H9 (cell line): ENCODE results near the gene JMJD1C. TPM values are rescaled to one million over a fixed set of nuclear protein-coding genes. Genes with fewer than 3 reads are reported as not detected.

Experiments used
- DNase-seq: peaks from one replicate; pipeline ENCODE4 v3.0.0-alpha.2; 2017
- H2AFZ ChIP-seq: one replicate; pipeline ENCODE4 v1.6.1; 2013; ENCODE audit warnings: mild to moderate bottlenecking, low read length, control low read depth, moderate library complexity
- H2AK5ac ChIP-seq: 2 replicates; pipeline ENCODE4 v1.6.1; 2013; ENCODE audit warnings: low read length, control low read depth, mixed read lengths; ENCODE audit not compliant: insufficient read length
- H2BK120ac ChIP-seq: one replicate; pipeline ENCODE4 v1.6.1; 2013; ENCODE audit warnings: low read depth, mild to moderate bottlenecking, low read length, control low read depth, inconsistent platforms; ENCODE audit not compliant: poor library complexity, severe bottlenecking
- H2BK12ac ChIP-seq: 2 replicates; pipeline ENCODE4 v1.6.1; 2013; ENCODE audit warnings: low read length, control low read depth, mixed read lengths, low read depth; ENCODE audit not compliant: insufficient read length
- H2BK15ac ChIP-seq: 2 replicates; pipeline ENCODE4 v1.6.1; 2013; ENCODE audit warnings: low read depth, low read length, control low read depth
- H2BK20ac ChIP-seq: one replicate; pipeline ENCODE4 v1.6.1; 2013; ENCODE audit warnings: low read depth, mild to moderate bottlenecking, low read length, control low read depth, inconsistent platforms; ENCODE audit not compliant: poor library complexity, severe bottlenecking
- H2BK5ac ChIP-seq: 2 replicates; pipeline ENCODE4 v1.6.1; 2013; ENCODE audit warnings: low read length, control low read depth, mixed read lengths; ENCODE audit not compliant: insufficient read length
- H3K14ac ChIP-seq: 2 replicates; pipeline ENCODE4 v1.6.1; 2013; ENCODE audit warnings: low read length, control low read depth; ENCODE audit not compliant: insufficient read depth
- H3K18ac ChIP-seq: 2 replicates; pipeline ENCODE4 v1.6.1; 2013; ENCODE audit warnings: low read depth, mild to moderate bottlenecking, mixed read lengths, low read length, control low read depth; ENCODE audit not compliant: insufficient read length
- H3K23ac ChIP-seq: 2 replicates; pipeline ENCODE4 v1.6.1; 2013; ENCODE audit warnings: low read length, control low read depth, mixed read lengths, low read depth; ENCODE audit not compliant: insufficient read length
- H3K23me2 ChIP-seq: 2 replicates; pipeline ENCODE4 v1.6.1; 2013; ENCODE audit warnings: low read depth, mild to moderate bottlenecking, mixed read lengths, low read length, control low read depth; ENCODE audit not compliant: insufficient read length, poor library complexity, severe bottlenecking
- H3K27ac ChIP-seq: 2 replicates; pipeline ENCODE4 v1.5.1; 2013; ENCODE audit warnings: low read length, control low read depth, mixed read lengths, low read depth; ENCODE audit not compliant: insufficient read length
- H3K27me3 ChIP-seq: 2 replicates; pipeline ENCODE4 v1.6.1; 2013; ENCODE audit warnings: low read length, control low read depth, inconsistent platforms; ENCODE audit not compliant: insufficient read depth
- H3K4ac ChIP-seq: 2 replicates; pipeline ENCODE4 v1.6.1; 2013; ENCODE audit warnings: low read depth, mild to moderate bottlenecking, control low read depth, inconsistent platforms, low read length, moderate library complexity
- H3K4me1 ChIP-seq: 2 replicates; pipeline ENCODE4 v1.6.1; 2013; ENCODE audit warnings: low read length, control low read depth, inconsistent platforms; ENCODE audit not compliant: insufficient read depth
- H3K4me2 ChIP-seq: 2 replicates; pipeline ENCODE4 v1.6.1; 2013; ENCODE audit warnings: low read length, control low read depth, mixed read lengths; ENCODE audit not compliant: insufficient read length, insufficient read depth
- H3K56ac ChIP-seq: 2 replicates; pipeline ENCODE4 v1.6.1; 2013; ENCODE audit warnings: low read depth, mild to moderate bottlenecking, mixed read lengths, low read length, control low read depth; ENCODE audit not compliant: insufficient read length
- H3K79me1 ChIP-seq: 2 replicates; pipeline ENCODE4 v1.6.1; 2013; ENCODE audit warnings: low read depth, mild to moderate bottlenecking, moderate library complexity, low read length, control low read depth, inconsistent platforms; ENCODE audit not compliant: insufficient read depth, poor library complexity, severe bottlenecking
- H3K79me2 ChIP-seq: 2 replicates; pipeline ENCODE4 v1.6.1; 2013; ENCODE audit warnings: low read length, control low read depth, inconsistent platforms; ENCODE audit not compliant: insufficient read depth
- H3K9ac ChIP-seq: 2 replicates; pipeline ENCODE4 v1.6.1; 2013; ENCODE audit warnings: low read length, control low read depth, mixed read lengths; ENCODE audit not compliant: insufficient read length; ENCODE audit errors: extremely low read depth
- H3K9me3 ChIP-seq: one replicate; pipeline ENCODE4 v1.6.1; 2013; ENCODE audit warnings: low read depth, low read length, inconsistent platforms; ENCODE audit not compliant: control insufficient read depth
- H3T11ph ChIP-seq: one replicate; pipeline ENCODE4 v1.6.1; 2013; ENCODE audit warnings: mild to moderate bottlenecking, low read length, control low read depth, inconsistent platforms
- H4K20me1 ChIP-seq: one replicate; pipeline ENCODE4 v1.6.1; 2013; ENCODE audit not compliant: control insufficient read depth, insufficient read length, insufficient read depth
- H4K5ac ChIP-seq: 2 replicates; pipeline ENCODE4 v1.6.1; 2013; ENCODE audit warnings: low read depth, mild to moderate bottlenecking, mixed read lengths, low read length, control low read depth; ENCODE audit not compliant: insufficient read length
- H4K8ac ChIP-seq: replicated peaks from 2 replicates; pipeline ENCODE4 v1.6.1; 2013; ENCODE audit warnings: low read length, control low read depth, mixed read lengths, low read depth; ENCODE audit not compliant: insufficient read length
- H4K91ac ChIP-seq: 2 replicates; pipeline ENCODE4 v1.6.1; 2013; ENCODE audit warnings: low read depth, mild to moderate bottlenecking, moderate library complexity, mixed read lengths, low read length, control low read depth; ENCODE audit not compliant: insufficient read length
- H3K27ac Mint-ChIP-seq, 3 experiments: 2 replicates in 2 of 3; 3 replicates in 1 of 3; pipeline ENCODE4 v1.8.0; 2020 to 2021; ENCODE audit warnings: mixed read lengths in 3 of 3, mild to moderate bottlenecking in 1 of 3, moderate library complexity in 1 of 3
- H3K27me3 Mint-ChIP-seq: 2 replicates; pipeline ENCODE4 v1.8.0; 2021; ENCODE audit warnings: low read depth, mild to moderate bottlenecking, moderate library complexity, mixed read lengths
- H3K36me3 Mint-ChIP-seq, 3 experiments: 2 replicates in 2 of 3; 3 replicates in 1 of 3; pipeline ENCODE4 v1.8.0; 2020 to 2021; ENCODE audit warnings: low read depth in 3 of 3, mixed read lengths in 3 of 3; ENCODE audit not compliant: insufficient read depth in 1 of 3
- H3K4me1 Mint-ChIP-seq, 2 experiments: 2 replicates each; pipeline ENCODE4 v1.8.0; 2020; ENCODE audit warnings: mixed read lengths in 2 of 2
- H3K4me3 Mint-ChIP-seq, 2 experiments: 2 replicates in 1 of 2; 3 replicates in 1 of 2; pipeline ENCODE4 v1.8.0; 2020 to 2021; ENCODE audit warnings: mild to moderate bottlenecking in 2 of 2, mixed read lengths in 2 of 2, moderate library complexity in 1 of 2
- H3K9me3 Mint-ChIP-seq, 2 experiments: 2 replicates in 1 of 2; 3 replicates in 1 of 2; pipeline ENCODE4 v1.8.0; 2020; ENCODE audit warnings: mild to moderate bottlenecking in 2 of 2, mixed read lengths in 2 of 2, moderate library complexity in 1 of 2
- CTCF ChIP-seq: fragments of 200-600 bp; sonication (generic); conservative IDR thresholded peaks from 3 replicates; pipeline ENCODE4 v1.8.0; 2021; ENCODE audit warnings: antibody characterized with exemption, mild to moderate bottlenecking
- total RNA-seq: library from RNA; stranded (reverse); gene quantifications from 2 replicates; pipeline ENCODE4 v1.2.1, GENCODE V29; 2021

The JMJD1C gene
- total RNA-seq, 1 experiment from 2014 or later: 200 TPM

GRCh38 chr10:63452524-63452923, 13.3 kb downstream of the JMJD1C start:
- Histone ChIP-seq H2AK5ac (no peak overlapping the region), H4K8ac (no peak overlapping the region), H3K9ac (no peak overlapping the region), H3K27me3 (no peaks in the 10 kb centered on the region), H3K27ac (no peak overlapping the region), H4K5ac (no peak overlapping the region), H3K4ac (no peak overlapping the region), H3K18ac (no peak overlapping the region), H4K20me1 (no peaks in the 10 kb centered on the region), H3K14ac (no peak overlapping the region), H2BK5ac (no peak overlapping the region), H2AFZ (no peak overlapping the region), H2BK20ac (no peak overlapping the region), H4K91ac (no peak overlapping the region), H3K23ac (no peak overlapping the region), H2BK15ac (no peak overlapping the region), H3K79me1 (peaks cover 5% of the 10 kb centered on the region), H2BK12ac (no peak overlapping the region), H2BK120ac (no peak overlapping the region), H3T11ph (no peak overlapping the region), H3K4me1 (no peaks in the 10 kb centered on the region), H3K56ac (no peak overlapping the region), H3K79me2 (peaks cover 3% of the 10 kb centered on the region; the same call in 1 of the 2 replicates), H3K23me2 (no peaks in the 10 kb centered on the region), H3K4me2 (no peak overlapping the region), H3K9me3 (no peaks in the 10 kb centered on the region)
- Mint-ChIP-seq H3K27me3 (no peaks in the 10 kb centered on the region), H3K9me3 (no peaks in the 10 kb centered on the region), H3K27ac (no peak overlapping the region), H3K36me3 (peaks cover 0 to 10% (median 6%) of the 10 kb centered on the region in 3 experiments; a peak in 4 of 7 replicates), H3K4me3 (no peak overlapping the region), H3K4me1 (peaks cover 8% of the 10 kb centered on the region in 2 experiments)
- TF ChIP-seq CTCF: no peak
- no peak for DNase-seq
